ENCODE data around the gene MICU1. TPM values are rescaled to one million over a fixed set of nuclear protein-coding genes. Genes with fewer than 3 reads are reported as not detected.

Gene MICU1
- total RNA-seq, 1 donor from 2014 or later = 79.8 TPM

DNA sequence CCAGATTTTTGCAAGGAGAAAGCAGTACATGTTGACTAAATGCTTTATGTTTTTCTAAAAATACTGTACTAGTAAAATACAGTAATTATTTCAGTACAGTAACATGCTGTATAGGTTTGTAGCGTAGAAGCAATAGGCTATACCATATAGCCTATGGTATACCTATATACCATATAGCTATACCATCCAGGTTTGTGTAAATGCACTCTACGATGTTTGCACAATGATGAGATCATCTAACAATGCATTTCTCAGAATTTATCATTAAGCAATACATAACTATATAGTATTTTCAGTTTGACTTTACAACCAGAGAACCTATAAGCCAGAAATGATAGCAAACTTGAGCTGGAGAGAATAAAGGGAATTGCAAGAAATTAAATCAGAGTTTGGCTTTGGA, 161.4 kb downstream of the MICU1 start:
- Histone ChIP-seq H3K9ac (no peak overlapping the region), H3K36me3 (no peaks in the 10 kb centered on the region), H4K20me1 (ENCODE audit: low read depth) (no peaks in the 10 kb centered on the region), H3K4me3 (no peak overlapping the region), H3K4me1 (no peaks in the 10 kb centered on the region), H3K27me3 (no peaks in the 10 kb centered on the region), H2AFZ (replicated peaks) (no peak overlapping the region), H3K79me2 (ENCODE audit: low read depth) (no peaks in the 10 kb centered on the region), H3K9me3 (ENCODE audit: low read depth) (no peaks in the 10 kb centered on the region), H3F3A (ENCODE audit: low read depth) (no peaks in the 10 kb centered on the region), H3K4me2 (no peak overlapping the region), H3K27ac (no peak overlapping the region)
- Mint-ChIP-seq H3K9me3 (no peaks in the 10 kb centered on the region), H3K4me3 (no peak overlapping the region), H3K36me3 (peaks cover 13% of the 10 kb centered on the region), H3K4me1 (peaks cover 4% of the 10 kb centered on the region), H3K27ac (no peak overlapping the region), H3K27me3 (ENCODE audit: insufficient read depth, low read depth) (no peaks in the 10 kb centered on the region)
- DNase-seq (ENCODE audit: low spot score) = no peak
- TF ChIP-seq EZH2phosphoT487 (IDR thresholded peaks at IDR 0.05) (no peak), CTCF (IDR thresholded peaks at IDR 0.05) (no peak), EZH2 (IDR thresholded peaks at IDR 0.05) (no peak)

DNA sequence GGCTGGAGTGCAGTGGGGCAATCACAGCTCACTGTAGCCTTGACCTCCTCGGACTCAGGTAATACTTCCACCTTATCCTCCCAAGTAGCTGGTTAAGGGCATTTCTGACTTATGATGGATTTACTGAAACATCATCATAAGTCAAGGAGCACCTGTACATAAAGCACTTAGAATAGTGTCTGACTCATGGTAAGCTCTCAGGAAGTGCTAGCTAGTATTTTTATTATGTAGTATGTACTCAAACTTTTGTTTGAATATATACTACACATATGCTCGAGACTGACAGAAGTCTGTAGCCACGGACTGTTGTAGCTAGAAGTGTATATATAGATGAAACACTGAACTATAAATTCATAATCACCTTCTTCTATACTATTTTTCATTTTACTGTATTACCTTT, 163.6 kb downstream of the MICU1 start:
- no peaks in the 10 kb centered on the region for H3K9me3 Mint-ChIP-seq
- no peaks in the 10 kb centered on the region for H4K20me1 ChIP-seq (ENCODE audit: low read depth)
- no peaks in the 10 kb centered on the region for H3K79me2 ChIP-seq (ENCODE audit: low read depth)
- DNase-seq (ENCODE audit: low spot score) = no peak
- H3K4me1 Mint-ChIP-seq = peaks cover 6% of the 10 kb centered on the region
- H3K36me3 Mint-ChIP-seq = peaks cover 11% of the 10 kb centered on the region
- H3K4me2 ChIP-seq = no peak overlapping the region
- no peaks in the 10 kb centered on the region for H3K9me3 ChIP-seq (ENCODE audit: low read depth)
- peaks cover 1% of the 10 kb centered on the region for H3K27me3 Mint-ChIP-seq (ENCODE audit: insufficient read depth, low read depth)
- peaks cover 6% of the 10 kb centered on the region for H3F3A ChIP-seq (ENCODE audit: low read depth)
- H3K27me3 ChIP-seq = no peaks in the 10 kb centered on the region
- TF ChIP-seq EZH2phosphoT487 (IDR thresholded peaks at IDR 0.05) = no peak
- no peak for TF ChIP-seq EZH2 (IDR thresholded peaks at IDR 0.05)
- no peak for TF ChIP-seq CTCF (IDR thresholded peaks at IDR 0.05)
- H3K27ac ChIP-seq = no peak overlapping the region
- no peaks in the 10 kb centered on the region for H3K4me1 ChIP-seq
- H3K4me3 Mint-ChIP-seq = no peak overlapping the region
- H3K36me3 ChIP-seq = no peaks in the 10 kb centered on the region
- H3K27ac Mint-ChIP-seq = no peak overlapping the region
- no peak overlapping the region for H3K4me3 ChIP-seq
- no peak overlapping the region for H2AFZ ChIP-seq (replicated peaks)
- H3K9ac ChIP-seq = no peak overlapping the region

GRCh38 chr10:72461085-72461484, 164.8 kb downstream of the MICU1 start:
- Histone ChIP-seq H4K20me1 (ENCODE audit: low read depth) (no peaks in the 10 kb centered on the region), H3F3A (ENCODE audit: low read depth) (peaks cover 17% of the 10 kb centered on the region), H3K4me3 (no peak overlapping the region), H2AFZ (replicated peaks) (no peak overlapping the region), H3K27me3 (no peaks in the 10 kb centered on the region), H3K36me3 (no peaks in the 10 kb centered on the region), H3K9ac (no peak overlapping the region), H3K9me3 (ENCODE audit: low read depth) (no peaks in the 10 kb centered on the region), H3K27ac (no peak overlapping the region), H3K79me2 (ENCODE audit: low read depth) (no peaks in the 10 kb centered on the region), H3K4me2 (no peak overlapping the region), H3K4me1 (peaks cover 7% of the 10 kb centered on the region)
- Mint-ChIP-seq H3K27me3 (ENCODE audit: insufficient read depth, low read depth) (peaks cover 2% of the 10 kb centered on the region), H3K4me1 (peaks cover 15% of the 10 kb centered on the region), H3K27ac (no peak overlapping the region), H3K36me3 (peaks cover 11% of the 10 kb centered on the region), H3K9me3 (no peaks in the 10 kb centered on the region), H3K4me3 (no peak overlapping the region)
- TF ChIP-seq EZH2phosphoT487 (IDR thresholded peaks at IDR 0.05) = no peak
- TF ChIP-seq CTCF (IDR thresholded peaks at IDR 0.05) = no peak
- no peak for TF ChIP-seq EZH2 (IDR thresholded peaks at IDR 0.05)
- DNase-seq (ENCODE audit: low spot score) = no peak

All from neural progenitor cell (in vitro differentiated cells).